ENCODE measurements around the gene NAXD.
A peak's percentile ranks its signal among the peaks of the same experiment; 100 is the strongest.

NAXD gene

DNA sequence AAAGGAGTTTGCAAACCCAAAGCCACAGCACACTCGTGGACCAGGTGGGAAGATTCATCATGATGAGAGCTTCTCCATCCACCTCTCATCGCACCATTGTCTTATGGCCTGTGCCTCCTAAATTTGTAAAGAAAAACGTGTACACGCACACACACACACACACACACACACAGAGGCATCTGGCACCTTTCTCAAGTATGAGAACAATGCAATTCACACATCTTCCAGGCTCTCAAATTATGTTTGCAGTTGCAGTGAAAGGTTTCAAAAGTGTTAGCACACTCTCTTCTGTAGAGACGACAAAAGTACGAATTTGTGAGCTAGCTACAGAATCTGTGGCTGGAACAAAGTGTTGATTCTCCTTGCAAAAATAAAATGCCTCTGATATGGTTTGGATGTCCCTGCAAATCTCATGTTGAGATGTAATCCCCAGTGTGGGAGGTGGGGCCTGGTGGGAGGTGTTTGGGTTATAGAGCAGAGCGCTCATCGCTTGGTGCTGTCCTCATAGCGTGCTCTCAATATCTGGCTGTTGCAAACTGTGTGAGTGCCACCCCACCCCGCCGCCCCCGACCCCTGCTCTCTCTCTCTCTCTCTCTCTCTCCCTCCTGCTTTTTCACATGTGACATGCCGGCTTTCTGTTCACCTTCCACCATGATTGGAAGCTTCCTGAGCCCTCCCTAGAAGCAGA lies 32.0 kb upstream of the NAXD start:
- no peak overlapping the region for H3K4me3 ChIP-seq (ENCODE audit: low read depth in 1 of 2, low read length in 1 of 2)
- no peaks in the 10 kb centered on the region for H3K4me1 ChIP-seq (ENCODE audit: control insufficient read depth in 1 of 2, insufficient read depth in 1 of 2, low read depth in 1 of 2, low read length in 1 of 2)
- no peaks in the 10 kb centered on the region for H3K9me3 ChIP-seq
- TF ChIP-seq, protein P1, sequence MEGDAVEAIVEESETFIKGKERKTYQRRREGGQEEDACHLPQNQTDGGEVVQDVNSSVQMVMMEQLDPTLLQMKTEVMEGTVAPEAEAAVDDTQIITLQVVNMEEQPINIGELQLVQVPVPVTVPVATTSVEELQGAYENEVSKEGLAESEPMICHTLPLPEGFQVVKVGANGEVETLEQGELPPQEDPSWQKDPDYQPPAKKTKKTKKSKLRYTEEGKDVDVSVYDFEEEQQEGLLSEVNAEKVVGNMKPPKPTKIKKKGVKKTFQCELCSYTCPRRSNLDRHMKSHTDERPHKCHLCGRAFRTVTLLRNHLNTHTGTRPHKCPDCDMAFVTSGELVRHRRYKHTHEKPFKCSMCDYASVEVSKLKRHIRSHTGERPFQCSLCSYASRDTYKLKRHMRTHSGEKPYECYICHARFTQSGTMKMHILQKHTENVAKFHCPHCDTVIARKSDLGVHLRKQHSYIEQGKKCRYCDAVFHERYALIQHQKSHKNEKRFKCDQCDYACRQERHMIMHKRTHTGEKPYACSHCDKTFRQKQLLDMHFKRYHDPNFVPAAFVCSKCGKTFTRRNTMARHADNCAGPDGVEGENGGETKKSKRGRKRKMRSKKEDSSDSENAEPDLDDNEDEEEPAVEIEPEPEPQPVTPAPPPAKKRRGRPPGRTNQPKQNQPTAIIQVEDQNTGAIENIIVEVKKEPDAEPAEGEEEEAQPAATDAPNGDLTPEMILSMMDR (IDR thresholded peaks at IDR 0.05): no peak
- H3K36me3 ChIP-seq: no peaks in the 10 kb centered on the region
- H3K27me3 ChIP-seq: no peaks in the 10 kb centered on the region
- no peak overlapping the region for H3K27ac ChIP-seq

- Histone ChIP-seq H3K4me3 (ENCODE audit: low read depth in 1 of 2, low read length in 1 of 2) (no peak overlapping the region), H3K9me3 (no peaks in the 10 kb centered on the region), H3K36me3 (no peaks in the 10 kb centered on the region), H3K4me1 (ENCODE audit: control insufficient read depth in 1 of 2, insufficient read depth in 1 of 2, low read depth in 1 of 2, low read length in 1 of 2) (no peaks in the 10 kb centered on the region), H3K27me3 (no peaks in the 10 kb centered on the region), H3K27ac (no peak overlapping the region)
- TF ChIP-seq, protein P1 (IDR thresholded peaks at IDR 0.05): no peak
Measured at GRCh38 chr13:110589793-110590390, 25.5 kb upstream of the NAXD start.

DNA sequence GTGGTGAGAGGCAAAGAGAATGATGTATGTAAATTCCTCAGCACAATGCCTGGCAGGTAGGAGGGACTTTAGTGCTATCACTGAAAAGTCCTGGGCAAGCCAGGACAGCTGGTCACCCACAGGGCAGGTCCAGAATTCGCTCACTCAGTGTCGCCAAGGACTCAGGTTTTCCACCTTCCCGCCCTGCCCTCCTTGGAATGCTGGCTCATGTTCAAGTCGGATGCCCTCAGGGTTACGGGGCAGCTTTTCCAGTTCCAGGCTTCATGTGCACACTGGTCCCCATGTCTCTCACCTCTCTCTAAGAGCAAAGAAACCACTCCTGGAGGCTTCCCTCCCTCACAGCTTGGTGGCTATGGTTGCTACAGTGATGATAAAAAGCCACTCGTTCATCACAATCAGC lies 24.8 kb upstream of the NAXD start:
- TF ChIP-seq, protein P1 (IDR thresholded peaks at IDR 0.05): no peak
- no peaks in the 10 kb centered on the region for H3K36me3 ChIP-seq
- H3K27ac ChIP-seq: no peak overlapping the region
- H3K4me1 ChIP-seq (ENCODE audit: control insufficient read depth in 1 of 2, insufficient read depth in 1 of 2, low read depth in 1 of 2, low read length in 1 of 2): no peaks in the 10 kb centered on the region
- H3K9me3 ChIP-seq: no peaks in the 10 kb centered on the region
- H3K4me3 ChIP-seq (ENCODE audit: low read depth in 1 of 2, low read length in 1 of 2): no peak overlapping the region
- H3K27me3 ChIP-seq: no peaks in the 10 kb centered on the region

GRCh38 chr13:110592665-110593064 lies 22.7 kb upstream of the NAXD start:
- H3K27ac ChIP-seq: no peak overlapping the region
- TF ChIP-seq, protein P1 (IDR thresholded peaks at IDR 0.05): no peak
- no peaks in the 10 kb centered on the region for H3K9me3 ChIP-seq
- H3K27me3 ChIP-seq: no peaks in the 10 kb centered on the region
- no peak overlapping the region for H3K4me3 ChIP-seq (ENCODE audit: low read depth in 1 of 2, low read length in 1 of 2)
- no peaks in the 10 kb centered on the region for H3K36me3 ChIP-seq
- no peaks in the 10 kb centered on the region for H3K4me1 ChIP-seq (ENCODE audit: control insufficient read depth in 1 of 2, insufficient read depth in 1 of 2, low read depth in 1 of 2, low read length in 1 of 2)

DNA sequence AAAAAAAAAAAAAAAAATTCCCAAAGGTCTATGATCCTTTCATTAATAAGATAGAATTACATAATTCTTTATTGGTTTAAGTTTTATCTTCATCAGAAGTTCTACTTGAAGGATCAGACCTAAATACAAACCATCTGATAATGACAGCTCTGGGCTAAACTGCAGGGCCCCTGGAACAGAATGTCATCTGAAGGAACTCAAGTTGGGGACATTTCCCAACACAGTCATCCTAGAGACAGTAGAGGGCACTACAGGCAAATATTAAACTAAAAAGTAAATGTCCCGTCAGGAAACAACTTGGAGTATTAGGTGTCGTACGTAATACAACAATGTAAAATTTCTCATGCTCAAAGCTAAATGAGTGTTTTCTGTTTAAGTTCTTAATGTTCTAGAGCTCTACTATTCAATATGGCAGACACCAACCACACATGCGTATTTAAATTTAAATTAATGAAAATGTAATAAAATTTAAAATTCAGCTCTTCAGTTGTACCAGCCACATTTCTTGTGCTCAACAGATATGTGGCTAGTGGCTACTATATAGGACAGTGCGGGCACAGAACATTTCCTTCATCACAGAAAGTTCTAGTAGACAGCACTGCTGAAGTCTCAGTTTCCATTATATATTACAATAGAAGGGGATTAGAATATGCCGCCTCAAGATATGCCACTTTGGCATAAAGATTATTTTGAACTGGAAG lies 21.8 kb upstream of the NAXD start:
- H3K27ac ChIP-seq: no peak overlapping the region
- TF ChIP-seq, protein P1 (IDR thresholded peaks at IDR 0.05): peak; percentile 65
- no peaks in the 10 kb centered on the region for H3K27me3 ChIP-seq
- H3K4me3 ChIP-seq (ENCODE audit: low read depth in 1 of 2, low read length in 1 of 2): no peak overlapping the region
- no peaks in the 10 kb centered on the region for H3K36me3 ChIP-seq
- H3K4me1 ChIP-seq (ENCODE audit: control insufficient read depth in 1 of 2, insufficient read depth in 1 of 2, low read depth in 1 of 2, low read length in 1 of 2): no peaks in the 10 kb centered on the region
- no peaks in the 10 kb centered on the region for H3K9me3 ChIP-seq
